GM21423 (cell line): Measurements from ENCODE around the gene HOXA5.

Experiments
- ATAC-seq: cut with Tn5 transposase; IDR thresholded peaks from one replicate; pipeline ENCODE4 v1.9.1; 2021; ENCODE audit warnings: mild to moderate bottlenecking, moderate library complexity; ENCODE audit not compliant: unreplicated experiment

HOXA5 gene

DNA sequence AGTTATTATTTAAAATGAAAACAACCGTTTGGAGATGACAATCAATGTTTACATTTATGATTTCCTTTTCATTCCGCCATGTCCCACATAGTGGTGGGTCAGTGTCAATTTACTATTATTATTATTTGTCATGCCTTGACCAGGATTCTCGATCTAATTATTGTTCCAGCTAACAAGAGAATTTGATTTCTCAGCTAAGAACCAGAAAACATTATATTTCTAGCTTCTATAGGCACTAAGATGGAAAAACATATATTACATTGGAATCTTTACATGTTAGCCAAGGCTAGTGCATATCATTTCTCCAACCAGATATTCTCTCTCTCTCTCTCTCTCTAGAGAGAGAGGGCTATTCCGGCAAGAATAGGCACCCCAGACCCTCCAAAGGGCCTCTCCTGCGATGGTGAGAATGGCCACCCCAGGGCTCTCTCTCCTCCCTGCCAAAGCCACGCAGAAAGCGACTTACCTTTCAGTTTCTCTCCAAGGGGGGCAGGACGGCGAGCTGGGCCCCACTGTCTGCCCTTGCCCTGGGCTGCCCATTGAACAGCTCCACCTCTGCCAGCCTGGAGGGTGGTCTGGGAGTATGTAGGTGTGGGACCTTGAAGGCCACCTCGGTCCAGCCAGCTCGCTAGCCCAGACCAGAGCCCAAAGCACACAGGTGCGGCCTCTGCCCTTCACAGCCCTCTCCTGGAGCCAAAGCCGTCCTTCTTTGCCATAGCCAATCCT lies 6.5 kb upstream of the HOXA5 start:
- no peak for ATAC-seq

DNA sequence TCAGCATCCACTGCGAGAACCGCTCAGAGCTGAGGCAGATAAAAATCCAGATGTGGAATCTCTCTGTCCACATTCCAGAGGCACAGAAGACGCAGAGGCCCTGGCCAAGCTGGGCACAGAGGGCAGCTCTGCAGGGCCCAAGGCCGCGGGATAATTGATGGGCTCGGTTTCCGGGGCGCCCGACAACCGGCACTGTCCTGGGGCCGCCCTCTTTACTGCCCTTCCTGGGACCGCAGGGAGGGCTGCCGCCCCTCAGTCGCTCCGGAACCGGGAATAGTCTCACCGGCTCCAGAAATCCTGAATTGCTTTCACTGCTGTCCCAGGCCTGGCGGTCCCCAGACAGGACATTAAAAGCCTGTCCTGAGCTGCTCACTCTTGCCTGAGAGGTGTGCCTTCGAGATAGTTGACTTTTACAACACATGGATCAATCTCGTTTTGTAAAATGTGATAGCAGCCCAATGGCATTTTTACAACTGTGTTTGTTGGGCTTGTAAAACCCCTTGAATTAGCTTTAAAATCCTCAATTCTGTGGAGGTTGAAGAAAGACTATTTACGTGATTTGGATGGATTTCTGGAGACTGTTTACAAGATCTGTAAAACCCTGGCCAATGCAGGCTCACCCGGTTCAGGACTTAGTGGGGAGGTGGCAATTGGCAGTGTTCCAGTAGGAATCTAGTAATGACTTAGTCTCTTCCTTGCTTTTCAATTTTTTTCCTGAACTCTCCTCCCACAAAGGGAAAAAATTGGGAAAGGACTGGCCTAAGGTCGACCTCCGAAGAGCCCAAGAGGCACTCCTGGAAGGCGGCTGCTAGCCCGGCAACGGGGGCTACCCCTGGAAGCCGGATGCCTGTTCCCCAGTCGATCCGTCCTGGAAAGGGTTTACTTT lies 5.5 kb upstream of the HOXA5 start:
- ATAC-seq: no peak

GRCh38 chr7:27148031-27148755 lies 4.7 kb upstream of the HOXA5 start:
- no peak for ATAC-seq

GRCh38 chr7:27147199-27148030 lies 3.9 kb upstream of the HOXA5 start, which contains the start of gene HOXA6:
TSS of gene HOXA6 (minus strand) at chr7:27147774. CDS start at chr7:27147749, 25 bp downstream.
- ATAC-seq: no peak

- ATAC-seq: no peak
These were observed 3.2 kb upstream of the HOXA5 start for GRCh38 chr7:27146491-27147198.

DNA sequence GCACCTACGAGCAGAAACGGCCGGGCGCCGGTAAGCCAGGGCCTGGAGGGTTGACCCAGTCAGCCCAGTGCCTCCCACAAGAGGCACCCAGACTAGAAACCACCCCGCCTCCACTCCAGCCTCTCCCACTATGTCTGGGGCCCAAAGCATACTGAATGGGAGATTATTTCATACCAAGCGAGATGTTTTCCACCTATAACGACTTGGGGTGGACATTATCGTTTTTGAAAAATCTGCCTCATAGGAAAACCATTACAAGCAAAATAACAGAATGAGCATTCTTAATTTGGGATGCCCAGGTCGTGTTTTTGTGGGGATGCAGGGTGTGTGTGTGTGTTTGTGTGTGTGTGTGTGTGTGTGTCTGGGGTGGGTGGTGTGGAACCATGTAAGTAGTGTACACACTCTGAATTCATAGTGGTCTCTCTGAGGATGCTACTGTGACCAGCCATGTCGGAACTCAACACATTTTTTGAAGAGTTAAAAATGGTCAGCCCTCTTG lies 2.5 kb upstream of the HOXA5 start:
- ATAC-seq: no peak

GRCh38 chr7:27145165-27145913 lies 1.9 kb upstream of the HOXA5 start:
- ATAC-seq: no peak

- ATAC-seq: no peak
These were observed 1.3 kb upstream of the HOXA5 start for GRCh38 chr7:27144781-27145164.

GRCh38 chr7:27143950-27144780 lies 684 bp upstream of the HOXA5 start:
- no peak for ATAC-seq

DNA sequence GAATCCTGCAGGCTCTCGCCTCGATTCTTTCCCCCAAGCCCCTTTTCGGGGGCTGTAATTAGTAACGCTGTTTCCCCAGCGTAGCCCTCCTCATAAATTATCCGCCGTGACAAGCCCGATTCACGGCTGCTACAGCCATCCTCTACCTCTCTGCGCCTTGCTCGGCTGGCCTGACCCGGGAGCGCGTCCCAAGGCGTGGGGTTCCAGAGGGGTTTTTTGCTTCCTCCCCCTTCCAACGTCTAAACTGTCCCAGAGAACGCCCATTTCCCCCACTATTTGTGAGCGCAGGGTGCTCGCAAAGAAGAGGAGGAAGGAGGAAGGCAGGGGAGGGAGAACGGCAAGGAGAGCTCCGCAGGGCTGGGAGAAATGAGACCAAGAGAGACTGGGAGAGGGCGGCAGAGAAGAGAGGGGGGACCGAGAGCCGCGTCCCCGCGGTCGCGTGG lies 880 bp downstream of the HOXA5 start:
- no peak for ATAC-seq

- ATAC-seq: no peak
These were observed 1.4 kb downstream of the HOXA5 start for GRCh38 chr7:27141923-27142579.

DNA sequence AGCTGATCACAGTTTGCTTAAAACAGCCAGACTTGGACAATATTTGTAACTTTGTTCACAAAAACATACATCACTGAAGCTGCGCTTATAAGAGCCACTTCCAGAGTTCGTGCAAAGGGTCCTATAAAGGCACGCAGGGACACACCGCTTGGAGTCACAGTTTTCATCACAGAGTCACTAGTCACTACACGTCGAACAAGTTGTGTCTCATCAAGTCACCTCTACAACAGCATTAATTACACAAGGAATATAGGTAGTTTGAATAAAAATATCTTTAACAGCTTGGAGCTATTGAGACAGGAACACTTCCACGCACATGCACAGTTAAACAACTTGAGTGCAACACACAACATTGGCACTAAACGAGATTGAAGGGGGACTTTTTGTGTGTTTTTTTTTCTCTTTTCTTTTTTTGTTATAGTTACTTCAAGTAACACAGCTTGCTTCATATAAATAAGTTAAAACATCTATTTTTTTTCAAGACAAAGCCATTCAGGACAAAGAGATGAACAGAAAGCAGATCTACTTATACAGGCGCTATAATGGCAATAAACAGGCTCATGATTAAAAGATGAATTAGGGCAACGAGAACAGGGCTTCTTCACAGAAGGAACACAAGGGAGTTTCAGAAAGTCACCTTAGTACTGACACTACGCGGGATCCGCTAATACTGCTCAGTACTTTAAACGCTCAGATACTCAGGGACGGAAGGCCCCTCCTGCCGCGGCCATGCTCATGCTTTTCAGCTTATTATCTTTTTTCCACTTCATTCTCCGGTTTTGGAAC lies 2.2 kb downstream of the HOXA5 start:
- ATAC-seq: no peak

- no peak for ATAC-seq
These were observed 3.2 kb downstream of the HOXA5 start for GRCh38 chr7:27140126-27140857.

DNA sequence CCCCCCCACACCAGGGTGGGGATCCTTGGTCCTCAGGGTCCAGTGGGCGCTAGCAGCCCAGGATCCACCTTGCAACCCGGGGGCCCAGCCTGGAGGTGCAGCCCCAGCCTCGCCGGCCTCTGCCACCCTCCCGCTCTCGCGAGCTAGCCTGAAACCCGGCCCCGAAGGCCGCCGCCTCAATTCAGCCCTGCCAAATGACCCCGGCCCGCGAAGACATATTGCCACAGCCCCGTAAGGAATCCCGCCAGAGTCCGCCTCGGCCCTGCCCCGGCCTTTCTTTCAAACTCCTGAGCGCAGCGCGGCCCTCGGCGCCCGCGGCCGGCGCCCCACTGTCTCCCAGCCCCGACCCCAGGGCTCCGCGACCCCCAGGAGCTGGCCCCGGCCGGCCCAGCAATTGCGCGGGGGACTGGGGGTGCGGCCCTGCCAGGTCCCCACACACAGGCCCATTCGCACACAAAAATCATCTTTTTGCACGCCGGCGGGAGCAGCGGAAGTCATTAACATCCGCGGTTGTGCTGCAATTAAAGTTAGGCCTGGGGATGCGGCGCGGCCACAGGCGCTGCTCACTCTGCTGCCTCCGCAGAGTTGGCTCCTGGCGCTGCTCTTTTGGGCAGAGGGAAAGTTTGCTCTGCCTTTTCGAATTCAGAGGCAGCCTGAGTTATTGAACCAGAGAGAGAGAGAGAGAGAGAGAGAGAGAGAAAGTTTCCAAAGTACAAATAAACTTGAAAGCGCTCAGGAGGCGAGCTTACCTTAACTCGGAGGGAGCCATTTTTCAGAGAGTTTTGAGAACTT lies 4.0 kb downstream of the HOXA5 start:
- no peak for ATAC-seq

- no peak for ATAC-seq
These were observed 4.5 kb downstream of the HOXA5 start for GRCh38 chr7:27138985-27139333.
